Fibroblast of skin of right quadriceps (primary cell): ENCODE measurements around the gene GPR25.

Experiments used
- DNase-seq: peaks from one replicate; pipeline ENCODE4 v3.0.0-alpha.2; 2013

The GPR25 gene

GRCh38 chr1:200873671-200874397 is 1.1 kb downstream of the GPR25 start:
- DNase-seq = no peak

- no peak for DNase-seq
Measured at GRCh38 chr1:200874694-200875093, 1.9 kb downstream of the GPR25 start.

GRCh38 chr1:200875416-200875815 is 2.6 kb downstream of the GPR25 start:
- no peak for DNase-seq

GRCh38 chr1:200877010-200877409 is 4.2 kb downstream of the GPR25 start:
- no peak for DNase-seq

GRCh38 chr1:200877839-200878551 is 5.2 kb downstream of the GPR25 start:
- DNase-seq = no peak

- no peak for DNase-seq
Measured at GRCh38 chr1:200880212-200880611, 7.4 kb downstream of the GPR25 start.

- no peak for DNase-seq
Measured at GRCh38 chr1:200883118-200883517, 10.3 kb downstream of the GPR25 start.

GRCh38 chr1:200885623-200886402 is 13.0 kb downstream of the GPR25 start:
- no peak for DNase-seq

GRCh38 chr1:200886594-200886993 is 13.8 kb downstream of the GPR25 start:
- no peak for DNase-seq

GRCh38 chr1:200887036-200887435 is 14.3 kb downstream of the GPR25 start:
- DNase-seq = no peak

- DNase-seq = no peak
Measured at GRCh38 chr1:200887772-200888348, 15.1 kb downstream of the GPR25 start.

GRCh38 chr1:200888349-200888838 is 15.6 kb downstream of the GPR25 start:
- DNase-seq = no peak

- no peak for DNase-seq
Measured at GRCh38 chr1:200889571-200889970, 16.8 kb downstream of the GPR25 start.

- no peak for DNase-seq
Measured at GRCh38 chr1:200890027-200890426, 17.2 kb downstream of the GPR25 start.

GRCh38 chr1:200890818-200891773 is 18.3 kb downstream of the GPR25 start:
- DNase-seq = peak; percentile 57

- DNase-seq = no peak
Measured at GRCh38 chr1:200891774-200892157, 19.0 kb downstream of the GPR25 start.

- no peak for DNase-seq
Measured at GRCh38 chr1:200892546-200892945, 19.8 kb downstream of the GPR25 start.

GRCh38 chr1:200892958-200893357 is 20.2 kb downstream of the GPR25 start:
- no peak for DNase-seq

- no peak for DNase-seq
Measured at GRCh38 chr1:200893411-200893901, 20.7 kb downstream of the GPR25 start.

GRCh38 chr1:200894712-200895442 is 22.1 kb downstream of the GPR25 start, which contains the start of gene INAVA:
TSS of gene INAVA (plus strand) at chr1:200894900. CDS start at chr1:200898401, 3,501 bp downstream.
- DNase-seq = no peak

- DNase-seq = no peak
Measured at GRCh38 chr1:200895443-200895789, 22.6 kb downstream of the GPR25 start.
